DOHH2 (cell line): Measurements from ENCODE around the gene PHACTR1.
"Not testable (repeated sequence)": the region's sequence is repeated elsewhere in the genome, so short reads cannot be mapped to it uniquely, and the experiment has no call there.

Experiments
- H3F3A ChIP-seq: fragments of 200-600 bp; sonication (generic), shearing (Covaris generic); 2 replicates; pipeline ENCODE4 v1.6.0; 2016; ENCODE audit warnings: antibody characterized with exemption, mild to moderate bottlenecking; ENCODE audit not compliant: control insufficient read depth, insufficient read depth
- H3K27ac ChIP-seq: fragments of 200-600 bp; sonication (generic); 2 replicates; pipeline ENCODE4 v1.5.1; 2014; ENCODE audit warnings: low read depth, mild to moderate bottlenecking, low read length, moderate library complexity
- H3K27me3 ChIP-seq: fragments of 200-600 bp; sonication (generic); 2 replicates; pipeline ENCODE4 v1.6.1; 2014; ENCODE audit warnings: mild to moderate bottlenecking, low read length, mixed read lengths; ENCODE audit not compliant: control insufficient read depth
- H3K36me3 ChIP-seq: fragments of 200-600 bp; sonication (generic); 2 replicates; pipeline ENCODE4 v1.6.1; 2014; ENCODE audit warnings: mild to moderate bottlenecking, low read length, moderate library complexity, mixed read lengths; ENCODE audit not compliant: control insufficient read depth
- H3K4me1 ChIP-seq: fragments of 200-600 bp; sonication (generic); 2 replicates; pipeline ENCODE4 v1.6.1; 2014; ENCODE audit warnings: mild to moderate bottlenecking, low read length, mixed read lengths; ENCODE audit not compliant: control insufficient read depth
- H3K4me2 ChIP-seq: fragments of 200-600 bp; sonication (generic); 2 replicates; pipeline ENCODE4 v1.6.0; 2014; ENCODE audit warnings: mild to moderate bottlenecking, low read length, moderate library complexity
- H3K4me3 ChIP-seq: fragments of 200-600 bp; sonication (generic); 2 replicates; pipeline ENCODE4 v1.5.1; 2014; ENCODE audit warnings: mild to moderate bottlenecking, low read length, mixed read lengths
- H3K79me2 ChIP-seq: fragments of 200-600 bp; sonication (generic); 2 replicates; pipeline ENCODE4 v1.6.1; 2014; ENCODE audit warnings: mild to moderate bottlenecking, low read length, mixed read lengths; ENCODE audit not compliant: control insufficient read depth
- H3K9me2 ChIP-seq: fragments of 200-600 bp; sonication (generic); replicated peaks from 2 replicates; pipeline ENCODE4 v1.6.1; 2014; ENCODE audit warnings: mild to moderate bottlenecking, low read length, mixed read lengths; ENCODE audit not compliant: control insufficient read depth
- H3K9me3 ChIP-seq: fragments of 200-600 bp; sonication (generic); 2 replicates; pipeline ENCODE4 v1.6.1; 2014; ENCODE audit warnings: antibody characterized with exemption, low read length, mixed read lengths; ENCODE audit not compliant: control insufficient read depth, insufficient read depth
- H4K20me1 ChIP-seq: fragments of 200-600 bp; sonication (generic); 2 replicates; pipeline ENCODE4 v1.6.0; 2014; ENCODE audit warnings: low read depth, mild to moderate bottlenecking, antibody characterized with exemption, low read length, moderate library complexity; ENCODE audit not compliant: control insufficient read depth, insufficient read depth
- CTCF ChIP-seq: fragments of 200-600 bp; sonication (generic); IDR thresholded peaks from one replicate; pipeline ENCODE4 v1.5.1; 2014; ENCODE audit warnings: antibody characterized with exemption, mild to moderate bottlenecking, low read depth, low read length; ENCODE audit not compliant: poor library complexity, severe bottlenecking
- EZH2phosphoT487 ChIP-seq: fragments of 200-600 bp; sonication (generic); IDR thresholded peaks from 2 replicates; pipeline ENCODE4 v1.6.1; 2017; ENCODE audit warnings: borderline replicate concordance, mild to moderate bottlenecking, antibody characterized with exemption, low read length, moderate library complexity, mixed read lengths

PHACTR1 gene

GRCh38 chr6:12760911-12761310 is 44.3 kb downstream of the PHACTR1 start:
- TF ChIP-seq EZH2phosphoT487 (no peak), CTCF (no peak)
- Histone ChIP-seq H3K4me1 (no peaks in the 10 kb centered on the region), H4K20me1 (no peaks in the 10 kb centered on the region), H3K9me2 (no peaks in the 10 kb centered on the region), H3K27ac (no peak overlapping the region), H3K36me3 (no peaks in the 10 kb centered on the region), H3K9me3 (no peaks in the 10 kb centered on the region), H3F3A (no peaks in the 10 kb centered on the region), H3K4me2 (no peak overlapping the region), H3K4me3 (no peak overlapping the region), H3K27me3 (no peaks in the 10 kb centered on the region), H3K79me2 (no peaks in the 10 kb centered on the region)

GRCh38 chr6:12761376-12762115 is 45.0 kb downstream of the PHACTR1 start:
- no peaks in the 10 kb centered on the region for H3K79me2 ChIP-seq
- no peak overlapping the region for H3K27ac ChIP-seq
- no peaks in the 10 kb centered on the region for H3F3A ChIP-seq
- no peaks in the 10 kb centered on the region for H3K9me2 ChIP-seq
- H3K36me3 ChIP-seq, result no peaks in the 10 kb centered on the region
- H3K4me1 ChIP-seq, result no peaks in the 10 kb centered on the region
- H3K4me2 ChIP-seq, result no peak overlapping the region
- no peaks in the 10 kb centered on the region for H3K9me3 ChIP-seq
- no peak overlapping the region for H3K4me3 ChIP-seq
- TF ChIP-seq EZH2phosphoT487 (no peak), CTCF (no peak)
- no peaks in the 10 kb centered on the region for H4K20me1 ChIP-seq
- H3K27me3 ChIP-seq, result no peaks in the 10 kb centered on the region

- H3K9me2 ChIP-seq, H3K4me1 ChIP-seq, H3F3A ChIP-seq, H3K36me3 ChIP-seq, H3K9me3 ChIP-seq, H3K79me2 ChIP-seq, H3K27ac ChIP-seq, H3K4me2 ChIP-seq, H3K27me3 ChIP-seq, H4K20me1 ChIP-seq, H3K4me3 ChIP-seq: not testable (repeated sequence)
Measured at GRCh38 chr6:12762731-12763434, 46.3 kb downstream of the PHACTR1 start.

- no peaks in the 10 kb centered on the region for H3K36me3 ChIP-seq
- no peaks in the 10 kb centered on the region for H3K9me3 ChIP-seq
- H3K79me2 ChIP-seq, result no peaks in the 10 kb centered on the region
- no peaks in the 10 kb centered on the region for H3K9me2 ChIP-seq
- H4K20me1 ChIP-seq, result no peaks in the 10 kb centered on the region
- no peaks in the 10 kb centered on the region for H3F3A ChIP-seq
- TF ChIP-seq CTCF (no peak), EZH2phosphoT487 (no peak)
- H3K27ac ChIP-seq, result no peak overlapping the region
- no peaks in the 10 kb centered on the region for H3K27me3 ChIP-seq
- H3K4me1 ChIP-seq, result no peaks in the 10 kb centered on the region
- H3K4me2 ChIP-seq, result no peak overlapping the region
- no peak overlapping the region for H3K4me3 ChIP-seq
Measured at GRCh38 chr6:12766365-12766764, 49.8 kb downstream of the PHACTR1 start.
